SK-N-SH (cell line): ENCODE results near the gene UVRAG. TPM values are rescaled to one million over a fixed set of nuclear protein-coding genes. Genes with fewer than 3 reads are reported as not detected.

Experiments used
- CTCF ChIA-PET: fragments of 300-600, 350-600 bp; formaldehyde crosslinking; extraction: SDS; loops from one replicate; lab custom pipeline; 2021; lab: Yijun Ruan, JAX
- POLR2A ChIA-PET: fragments of 350-600 bp; sonication (Branson Sonifier 250); formaldehyde crosslinking; extraction: SDS; loops from one replicate; lab custom pipeline; 2020; ENCODE audit warnings: antibody characterized with exemption, inconsistent platforms; lab: Yijun Ruan, JAX
- DNase-seq: peaks from one replicate; pipeline ENCODE4 v3.0.0; 2012
- H2AFZ ChIP-seq: fragments of 200-600 bp; sonication (generic); 2 replicates; pipeline ENCODE4 v1.8.1; 2016; ENCODE audit warnings: antibody characterized with exemption, mild to moderate bottlenecking, low read depth
- H3F3A ChIP-seq: fragments of 200-600 bp; sonication (generic); replicated peaks from 2 replicates; pipeline ENCODE3; 2016; ENCODE audit warnings: antibody characterized with exemption, mild to moderate bottlenecking; ENCODE audit not compliant: insufficient read depth
- H3K27ac ChIP-seq, 2 experiments: fragments of 200-500 bp in 1 of 2; fragments of 200-600 bp in 1 of 2; sonication (Bioruptor generic) in 1 of 2; sonication (generic), shearing (Covaris generic) in 1 of 2; 2 replicates each; pipeline versions ENCODE4 v1.5.1 to v1.6.1; 2014 to 2016; ENCODE audit warnings: low read depth in 2 of 2, inconsistent platforms in 1 of 2, low read length in 1 of 2, mild to moderate bottlenecking in 1 of 2, mixed read lengths in 1 of 2
- H3K27me3 ChIP-seq: fragments of 200-600 bp; sonication (generic), shearing (Covaris generic); 2 replicates; pipeline ENCODE4 v1.6.1; 2016; ENCODE audit warnings: mixed run types; ENCODE audit not compliant: insufficient read depth
- H3K36me3 ChIP-seq, 2 experiments: fragments of 200-500 bp in 1 of 2; fragments of 200-600 bp in 1 of 2; sonication (Bioruptor generic) in 1 of 2; sonication (generic) in 1 of 2; replicated peaks in 1 of 2; 2 replicates each; pipeline versions ENCODE3 to v1.5.1; 2014 to 2016; ENCODE audit warnings: low read length in 1 of 2, mild to moderate bottlenecking in 1 of 2; ENCODE audit not compliant: insufficient read depth in 2 of 2, control insufficient read depth in 1 of 2
- H3K4me1 ChIP-seq, 2 experiments: fragments of 200-500 bp in 1 of 2; fragments of 200-600 bp in 1 of 2; sonication (Bioruptor generic) in 1 of 2; sonication (generic), shearing (Covaris generic) in 1 of 2; 2 replicates each; pipeline versions ENCODE4 v1.5.1 to v1.6.1; 2014 to 2016; ENCODE audit warnings: low read depth in 1 of 2, low read length in 1 of 2, mixed run types in 1 of 2; ENCODE audit not compliant: insufficient read depth in 2 of 2, control insufficient read depth in 1 of 2
- H3K4me2 ChIP-seq: fragments of 200-600 bp; sonication (generic), shearing (Covaris generic); 2 replicates; pipeline ENCODE4 v1.6.1; 2017; ENCODE audit warnings: mixed run types
- H3K4me3 ChIP-seq, 2 experiments: fragments of 200-500 bp in 1 of 2; fragments of 200-600 bp in 1 of 2; sonication (Bioruptor generic) in 1 of 2; sonication (generic), shearing (Covaris generic) in 1 of 2; 2 replicates each; pipeline versions ENCODE4 v1.5.1 to v1.8.1; 2014 to 2016; ENCODE audit warnings: low read depth in 2 of 2, inconsistent platforms in 1 of 2, low read length in 1 of 2, mild to moderate bottlenecking in 1 of 2, mixed read lengths in 1 of 2, moderate library complexity in 1 of 2
- H3K79me2 ChIP-seq: fragments of 200-600 bp; sonication (generic); 2 replicates; pipeline ENCODE4 v1.8.1; 2017; ENCODE audit warnings: mild to moderate bottlenecking; ENCODE audit not compliant: insufficient read depth
- H3K9ac ChIP-seq: fragments of 200-600 bp; sonication (generic); 2 replicates; pipeline ENCODE4 v1.6.1; 2017; ENCODE audit warnings: mixed run types
- H3K9me2 ChIP-seq: fragments of 200-600 bp; sonication (generic); 2 replicates; pipeline ENCODE4 v1.6.1; 2017; ENCODE audit warnings: mixed run types
- H3K9me3 ChIP-seq: fragments of 200-600 bp; sonication (generic); 2 replicates; pipeline ENCODE4 v1.6.1; 2017; ENCODE audit warnings: mixed run types, mild to moderate bottlenecking, moderate library complexity
- H4K20me1 ChIP-seq: fragments of 200-600 bp; sonication (generic); 2 replicates; pipeline ENCODE4 v1.6.1; 2017; ENCODE audit warnings: mild to moderate bottlenecking, mixed run types; ENCODE audit not compliant: insufficient read depth
- EP300 ChIP-seq, 2 experiments: IDR thresholded peaks; 2 replicates each; pipeline versions ENCODE4 v1.4.0 to v1.6.1; 2012; ENCODE audit warnings: borderline replicate concordance in 1 of 2, low read depth in 1 of 2, low read length in 1 of 2
- FOSL2 ChIP-seq: IDR thresholded peaks from 2 replicates; pipeline ENCODE4 v1.4.0; 2012; ENCODE audit warnings: low read depth, mild to moderate bottlenecking, moderate library complexity, borderline replicate concordance
- FOXJ3 ChIP-seq: sonication (generic); formaldehyde crosslinking; IDR thresholded peaks from 2 replicates; pipeline ENCODE4 v1.5.1; 2020; ENCODE audit warnings: mild to moderate bottlenecking, missing genetic modification reagents
- GABPA ChIP-seq: IDR thresholded peaks from 2 replicates; pipeline ENCODE4 v1.4.0; 2012; ENCODE audit warnings: low read depth, mild to moderate bottlenecking
- IRF3 ChIP-seq: fragments of 150-350 bp; IDR thresholded peaks from 2 replicates; pipeline ENCODE4 v1.6.1; 2016; ENCODE audit warnings: mild to moderate bottlenecking, low read depth, low read length
- JUND ChIP-seq: IDR thresholded peaks from 2 replicates; pipeline ENCODE4 v1.4.0; 2012
- RAD21 ChIP-seq: IDR thresholded peaks from 2 replicates; pipeline ENCODE4 v1.6.1; 2012; ENCODE audit warnings: mild to moderate bottlenecking, low read length
- RFX5 ChIP-seq: IDR thresholded peaks from 2 replicates; pipeline ENCODE4 v1.6.1; 2012; ENCODE audit warnings: mild to moderate bottlenecking, improper control_type of control experiment, low read length
- RXRA ChIP-seq: IDR thresholded peaks from 2 replicates; pipeline ENCODE4 v1.4.0; 2012; ENCODE audit warnings: low read depth, mild to moderate bottlenecking, borderline replicate concordance
- TCF12 ChIP-seq: IDR thresholded peaks from 2 replicates; pipeline ENCODE4 v1.4.0; 2012
- YY1 ChIP-seq: IDR thresholded peaks from 2 replicates; pipeline ENCODE4 v1.4.0; 2012; ENCODE audit warnings: low read depth, mild to moderate bottlenecking
- ZBTB33 ChIP-seq: IDR thresholded peaks from 2 replicates; pipeline ENCODE4 v1.4.0; 2012; ENCODE audit warnings: low read depth, borderline replicate concordance
- WGBS: methylation state at CpG from one replicate; pipeline ENCODE4 v1.1.6; 2017; ENCODE audit warnings: low lambda C conversion rate; 5-methylcytosine and 5-hydroxymethylcytosine counted together
- polyA plus RNA-seq, 3 experiments: library from polyadenylated mRNA; depleted of rRNA; stranded (reverse); fragments of >200 nt; gene quantifications; 2 replicates each; pipeline ENCODE4 v1.2.3, GENCODE V29; 2012

Gene UVRAG
- polyA plus RNA-seq, 1 of the 3 experiments (the other 2 are of a cell fraction): 5.8 TPM

GRCh38 chr11:76083563-76084451 is 268.8 kb downstream of the UVRAG start:
- Histone ChIP-seq H3K36me3 (no peaks in the 10 kb centered on the region), H4K20me1 (no peaks in the 10 kb centered on the region), H3K79me2 (no peaks in the 10 kb centered on the region), H3K4me2 (no peak overlapping the region), H3F3A (peaks cover 8% of the 10 kb centered on the region), H3K4me3 (no peak overlapping the region), H2AFZ (no peak overlapping the region), H3K9ac (no peak overlapping the region), H3K9me2 (no peaks in the 10 kb centered on the region), H3K4me1 (peaks cover 3 to 12% of the 10 kb centered on the region in 2 experiments; a peak in 3 of 4 replicates), H3K27ac (no peak overlapping the region), H3K9me3 (no peaks in the 10 kb centered on the region), H3K27me3 (no peaks in the 10 kb centered on the region)
- DNase-seq: no peak
- WGBS: 73% methylated on average over 7 of the region's 7 CpGs
- TF ChIP-seq FOXJ3 (CRISPR knock-in tag) (no peak), JUND (peak; percentile 20; the same call in 1 of the 2 replicates), TCF12 (peak; percentile 18), FOSL2 (0 out of 2 replicates have a peak, but pooled peaks have one; percentile 2)
- ChIA-PET POLR2A (no interaction called here), CTCF (interaction anchor here (0.9 kb wide), 1 partner anchor 104 kb away, joined by 4 read pairs; no protein-coding TSS in a partner anchor)

GRCh38 chr11:76085270-76085669 is 270.3 kb downstream of the UVRAG start:
- H3K9me2 ChIP-seq: no peaks in the 10 kb centered on the region
- H3K9me3 ChIP-seq: no peaks in the 10 kb centered on the region
- 100% methylated on average over 1 of the region's 1 CpG for WGBS
- no peak overlapping the region for H3K4me2 ChIP-seq
- no peaks in the 10 kb centered on the region for H3K27me3 ChIP-seq
- H3K27ac ChIP-seq: no peak overlapping the region
- TF ChIP-seq EP300 (IDR thresholded peaks at IDR 0.05; ENCODE audit: borderline replicate concordance in 1 of 2, low read depth in 1 of 2, low read length in 1 of 2) (no peak), RAD21 (no peak), ZBTB33 (no peak), IRF3 (no peak), JUND (no peak), TCF12 (no peak), RXRA (no peak), YY1 (no peak), GABPA (no peak), RFX5 (no peak)
- ChIA-PET CTCF (interaction anchor here (0.5 to 1.0 kb wide), 3 partner anchors 124 to 1245 kb away, joined by 3 to 4 read pairs (median 3); no protein-coding TSS in a partner anchor), POLR2A (no interaction called here)
- peaks cover 0 to 2% of the 10 kb centered on the region in 2 experiments for H3K36me3 ChIP-seq
- H3F3A ChIP-seq: peaks cover 8% of the 10 kb centered on the region
- no peak for DNase-seq
- H3K9ac ChIP-seq: no peak overlapping the region
- peaks cover 3 to 12% of the 10 kb centered on the region in 2 experiments; a peak in 3 of 4 replicates for H3K4me1 ChIP-seq
- H3K79me2 ChIP-seq: no peaks in the 10 kb centered on the region
- H3K4me3 ChIP-seq: no peak overlapping the region
- H4K20me1 ChIP-seq: no peaks in the 10 kb centered on the region
- no peak overlapping the region for H2AFZ ChIP-seq
